ENCODE data around the gene CTIF.
"Not testable (repeated sequence)": the region's sequence is repeated elsewhere in the genome, so short reads cannot be mapped to it uniquely, and the experiment has no call there.

CTIF gene

GRCh38 chr18:48811977-48812451 lies 273.2 kb downstream of the CTIF start:
- DNase-seq, result not testable (repeated sequence)

DNA sequence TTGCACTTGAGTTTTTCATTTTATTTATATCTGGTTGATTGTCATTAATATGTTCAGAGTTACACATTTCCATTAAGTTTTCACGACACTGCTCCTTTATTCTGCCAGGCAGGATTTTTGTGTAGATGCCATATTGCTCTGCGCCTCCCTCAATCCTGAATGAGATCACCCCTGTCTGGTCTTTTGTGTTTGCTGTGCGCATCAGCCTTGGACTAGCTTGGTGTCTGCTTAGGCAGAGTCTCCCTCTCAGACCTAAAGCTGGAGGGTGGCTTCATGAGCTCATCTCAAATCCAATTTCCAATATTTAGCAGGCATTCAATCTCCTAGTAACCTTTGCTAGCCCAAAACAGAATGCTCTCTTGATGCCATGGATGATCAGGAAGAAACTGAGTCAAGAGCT lies 274.5 kb downstream of the CTIF start:
- DNase-seq, result no peak

DNA sequence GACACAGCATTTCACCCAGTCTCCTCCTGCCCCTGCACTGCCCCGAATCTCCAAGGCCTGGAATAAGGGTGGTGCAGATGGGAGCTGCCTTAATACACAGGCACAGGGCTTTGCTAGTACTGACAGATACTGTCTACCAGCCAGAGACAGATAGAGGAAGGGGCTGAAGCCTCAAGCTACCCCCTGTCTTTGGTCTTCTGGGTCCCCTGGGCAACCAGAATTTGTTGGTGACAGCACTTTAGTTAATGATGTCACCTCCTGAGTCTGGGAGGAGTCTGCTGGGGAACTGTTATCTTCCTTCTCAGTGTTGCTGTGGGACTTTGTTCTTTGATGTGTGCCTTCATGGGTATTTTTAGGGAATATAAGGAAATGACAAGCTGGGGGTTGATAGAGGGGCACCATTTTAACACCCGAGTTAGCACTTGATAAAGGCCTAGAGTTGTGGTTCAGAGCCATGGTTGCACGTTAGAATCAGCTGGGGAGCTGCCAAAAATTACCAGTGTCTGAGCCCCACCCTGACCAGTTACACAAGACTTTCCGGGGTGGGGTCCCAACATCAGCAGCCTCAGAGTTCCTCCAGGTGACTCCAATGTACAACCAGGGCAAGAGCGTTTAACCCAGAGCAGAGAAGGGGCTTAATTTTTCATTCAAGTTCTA lies 275.1 kb downstream of the CTIF start:
- no peak for DNase-seq

- no peak for DNase-seq
Measured at GRCh38 chr18:48814490-48815178, 275.8 kb downstream of the CTIF start.

DNA sequence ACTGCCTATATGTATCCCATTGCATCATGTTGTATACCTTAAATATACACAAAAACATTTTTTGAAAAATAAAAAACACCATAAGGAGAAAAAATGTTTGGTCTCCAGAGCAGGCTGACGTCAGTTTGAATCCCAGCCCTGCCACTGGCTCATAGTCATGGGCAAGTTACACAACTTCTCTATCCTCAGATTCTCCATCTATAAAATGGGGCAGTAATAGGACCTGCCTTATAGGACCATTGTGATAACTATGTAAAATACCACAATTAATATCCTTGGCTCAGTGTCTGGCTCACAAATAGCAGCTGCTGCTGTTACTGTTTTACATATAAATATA lies 276.3 kb downstream of the CTIF start:
- no peak for DNase-seq

DNA sequence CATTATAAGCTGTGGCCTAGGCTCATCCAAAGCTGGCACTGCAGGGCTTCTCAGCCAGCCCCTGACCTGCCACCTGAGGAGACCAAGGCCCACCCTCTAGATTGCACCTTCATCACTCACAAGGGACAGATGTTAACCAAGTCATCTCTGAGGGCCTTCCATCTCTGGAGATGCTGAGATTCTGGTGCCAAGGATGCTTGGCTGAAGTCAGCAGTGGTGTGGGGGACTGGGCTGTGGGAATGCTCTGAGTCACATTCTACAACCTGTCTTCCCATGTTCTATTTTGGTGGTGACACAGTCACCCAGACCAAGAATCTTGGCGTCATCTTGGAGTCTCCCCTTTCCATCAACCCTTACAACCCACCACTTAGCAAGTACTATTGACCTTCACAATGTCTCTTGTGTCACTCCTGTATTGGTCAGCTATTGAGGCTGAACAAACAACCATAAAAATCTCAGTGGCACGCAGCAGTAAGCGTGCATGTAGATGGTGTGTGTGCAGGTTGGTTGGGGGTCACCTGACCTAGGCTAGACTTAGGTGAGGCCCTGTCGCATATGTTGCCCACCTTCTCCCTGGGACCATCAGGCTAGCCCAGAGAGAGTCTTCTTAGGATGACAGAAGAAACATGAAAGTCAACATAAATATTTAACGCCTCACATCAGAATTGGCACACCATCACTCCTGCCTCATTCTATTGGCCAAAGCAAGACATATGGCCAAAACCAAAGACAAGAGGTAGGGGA lies 276.9 kb downstream of the CTIF start:
- DNase-seq, result no peak

- no peak for DNase-seq
Measured at GRCh38 chr18:48816554-48816953, 277.7 kb downstream of the CTIF start.

- no peak for DNase-seq
Measured at GRCh38 chr18:48817021-48817461, 278.2 kb downstream of the CTIF start.

DNA sequence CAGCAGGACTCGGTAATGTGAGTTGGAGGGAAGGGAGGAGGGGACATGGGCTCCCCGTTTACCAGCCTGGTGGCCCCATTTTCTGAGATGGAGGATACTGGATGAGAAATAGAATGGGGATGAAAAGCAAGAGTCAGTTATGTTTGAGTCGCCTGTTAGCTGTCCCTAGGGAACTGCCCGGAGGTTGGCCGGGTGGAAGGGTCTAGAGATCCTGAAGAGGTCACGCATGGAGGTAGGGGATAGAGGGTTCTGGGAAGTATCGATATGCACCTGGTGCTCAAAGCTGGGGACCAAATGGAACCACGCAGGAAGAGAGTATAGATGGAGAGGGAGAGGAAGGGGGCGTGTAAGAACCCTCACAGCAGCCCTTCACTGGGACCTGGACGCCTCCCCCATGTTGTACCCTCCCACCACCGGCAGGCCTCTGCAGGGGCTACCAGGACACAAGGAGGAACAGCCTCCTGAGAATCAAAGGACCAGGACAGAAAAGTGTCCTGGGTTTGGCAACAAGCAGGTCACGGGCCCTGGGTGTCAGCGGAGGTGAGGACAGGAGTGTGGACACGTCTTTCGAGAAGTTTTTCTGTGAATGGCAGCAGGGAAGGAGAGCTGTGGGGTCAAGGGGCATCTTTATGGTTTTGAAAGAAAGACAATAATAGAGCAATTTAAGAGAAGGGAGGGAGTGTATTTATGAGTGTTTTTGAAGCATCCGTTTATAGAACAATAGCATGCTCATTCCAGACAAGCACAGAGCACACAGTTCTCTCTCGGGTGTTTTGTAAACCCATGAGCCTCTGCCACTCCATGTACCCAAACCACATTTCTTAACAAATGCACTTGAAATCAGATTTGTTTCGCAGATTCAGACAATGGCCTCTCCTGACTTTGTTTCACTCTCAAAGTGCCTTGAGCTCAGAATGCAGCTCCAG lies 279.8 kb downstream of the CTIF start:
- DNase-seq, result no peak

GRCh38 chr18:48819276-48819675 lies 280.4 kb downstream of the CTIF start:
- DNase-seq, result no peak

DNA sequence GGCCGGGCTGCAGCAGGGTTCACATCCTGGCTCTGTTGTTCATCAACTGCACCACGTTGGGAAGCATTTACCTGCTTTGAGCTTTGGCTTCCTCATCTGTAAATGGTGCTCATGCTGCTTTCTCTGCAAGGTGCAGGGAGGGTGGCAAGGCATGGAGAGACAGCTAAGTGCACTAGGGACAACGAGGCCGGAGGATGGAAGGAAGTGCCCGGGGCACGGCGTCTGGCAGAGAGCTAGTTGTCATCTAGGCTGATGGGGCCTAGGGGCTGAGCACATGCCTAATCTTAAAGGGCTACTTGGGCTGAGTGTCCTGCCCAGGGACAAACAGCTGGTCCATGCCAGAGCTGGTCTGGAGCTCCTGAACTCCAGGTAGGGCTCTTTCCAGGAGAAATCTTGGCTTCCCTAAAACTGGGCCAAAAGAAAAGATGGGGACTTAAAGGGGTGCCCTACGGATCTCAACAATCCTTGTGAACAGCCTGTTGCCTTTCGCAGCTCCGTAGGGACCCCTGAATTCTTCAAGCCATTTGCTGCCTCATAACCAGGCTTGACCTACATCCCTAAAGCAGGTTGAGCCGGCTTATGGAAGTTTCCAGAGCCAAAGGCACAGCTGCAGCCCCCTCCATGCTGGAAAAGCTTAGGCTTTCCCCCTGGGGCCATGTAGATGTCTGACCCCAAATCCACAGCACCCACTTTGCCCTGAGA lies 281.1 kb downstream of the CTIF start:
- DNase-seq, result no peak

- DNase-seq, result no peak
Measured at GRCh38 chr18:48820483-48821250, 281.8 kb downstream of the CTIF start.

DNA sequence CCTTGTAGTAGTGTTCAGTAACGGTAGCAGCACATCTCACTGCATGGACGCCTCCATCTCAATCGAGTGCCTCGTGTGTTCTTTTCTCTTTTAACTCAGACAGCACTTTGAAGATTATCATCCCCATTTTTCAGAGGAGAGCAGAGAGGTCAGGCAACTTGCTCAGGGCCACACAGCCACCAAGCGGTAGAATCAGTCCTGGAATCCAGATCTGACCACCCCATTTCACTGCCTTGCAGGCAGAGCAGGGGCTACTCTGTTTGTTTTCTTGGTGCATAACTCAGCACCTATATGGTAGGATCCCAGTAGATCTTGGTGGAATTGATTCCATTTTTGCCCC lies 282.4 kb downstream of the CTIF start:
- no peak for DNase-seq

- DNase-seq, result no peak
Measured at GRCh38 chr18:48821845-48822244, 283.0 kb downstream of the CTIF start.

DNA sequence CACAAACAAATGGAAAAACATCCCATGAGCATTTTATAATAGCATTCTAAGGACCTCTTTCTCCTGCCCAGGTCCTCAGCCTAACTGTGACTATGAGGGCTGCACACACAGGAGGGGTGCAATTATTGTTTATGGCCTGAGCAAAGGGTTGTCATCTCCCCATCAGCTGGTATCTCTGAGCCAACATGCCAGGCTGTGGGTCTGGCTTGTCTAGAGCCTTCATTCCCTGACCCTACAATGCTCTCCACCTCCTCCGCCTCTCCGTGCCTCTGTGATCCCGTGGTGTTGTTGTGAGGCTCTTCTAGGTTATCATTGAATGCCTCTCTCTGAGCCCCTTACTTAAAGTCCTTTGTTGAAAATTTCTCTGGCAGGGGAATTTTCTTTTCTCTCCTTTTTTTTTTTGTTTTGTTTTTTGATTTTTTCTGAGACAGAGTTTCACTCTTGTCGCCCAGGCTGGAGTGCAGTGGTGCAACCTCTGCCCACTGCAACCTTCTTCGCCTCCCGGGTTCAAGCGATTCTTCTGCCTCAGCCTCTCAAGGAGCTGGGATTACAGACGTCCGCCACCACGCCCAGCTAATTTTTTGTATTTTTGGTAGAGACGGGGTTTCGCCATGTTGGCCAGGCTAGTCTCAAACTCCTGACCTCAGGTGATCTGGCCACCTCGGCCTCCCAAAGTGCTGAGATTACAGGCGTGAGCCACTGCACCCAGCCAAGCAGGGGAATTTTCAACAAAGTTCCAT lies 285.6 kb downstream of the CTIF start:
- DNase-seq, result no peak

DNA sequence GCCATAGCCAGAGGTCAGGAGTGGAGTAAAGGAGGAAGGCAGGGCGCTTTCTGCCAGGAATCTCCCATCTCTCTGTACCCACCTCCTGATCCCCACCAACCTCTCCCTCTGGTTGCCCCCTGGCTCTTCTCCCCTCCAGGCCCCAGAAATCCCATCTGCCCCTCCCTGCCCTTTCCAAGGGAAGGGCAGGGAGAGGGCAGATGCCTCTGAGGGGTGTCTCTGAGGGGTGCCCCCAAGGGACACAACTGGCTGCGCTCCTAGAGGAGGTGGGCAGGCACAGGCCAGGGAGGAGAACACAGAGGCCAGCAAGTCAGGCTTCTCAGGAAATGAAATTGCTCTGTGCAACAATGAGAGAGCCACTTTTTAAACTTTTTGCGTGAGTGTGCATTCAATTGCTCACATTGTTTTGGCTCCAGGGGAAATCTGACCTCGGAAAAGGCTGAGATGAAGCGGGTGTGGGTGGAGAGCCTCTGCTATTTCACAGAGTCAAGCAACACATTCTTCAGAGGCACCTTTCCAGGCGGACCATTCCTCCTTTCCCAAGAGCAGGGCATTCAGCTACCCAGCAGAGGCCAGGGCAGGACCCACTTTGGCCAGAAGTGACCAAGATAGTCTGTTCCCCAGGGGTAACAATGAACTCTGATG lies 286.4 kb downstream of the CTIF start:
- no peak for DNase-seq

- DNase-seq, result no peak
Measured at GRCh38 chr18:48826271-48826670, 287.4 kb downstream of the CTIF start.

GRCh38 chr18:48826806-48827205 lies 288.0 kb downstream of the CTIF start:
- no peak for DNase-seq

DNA sequence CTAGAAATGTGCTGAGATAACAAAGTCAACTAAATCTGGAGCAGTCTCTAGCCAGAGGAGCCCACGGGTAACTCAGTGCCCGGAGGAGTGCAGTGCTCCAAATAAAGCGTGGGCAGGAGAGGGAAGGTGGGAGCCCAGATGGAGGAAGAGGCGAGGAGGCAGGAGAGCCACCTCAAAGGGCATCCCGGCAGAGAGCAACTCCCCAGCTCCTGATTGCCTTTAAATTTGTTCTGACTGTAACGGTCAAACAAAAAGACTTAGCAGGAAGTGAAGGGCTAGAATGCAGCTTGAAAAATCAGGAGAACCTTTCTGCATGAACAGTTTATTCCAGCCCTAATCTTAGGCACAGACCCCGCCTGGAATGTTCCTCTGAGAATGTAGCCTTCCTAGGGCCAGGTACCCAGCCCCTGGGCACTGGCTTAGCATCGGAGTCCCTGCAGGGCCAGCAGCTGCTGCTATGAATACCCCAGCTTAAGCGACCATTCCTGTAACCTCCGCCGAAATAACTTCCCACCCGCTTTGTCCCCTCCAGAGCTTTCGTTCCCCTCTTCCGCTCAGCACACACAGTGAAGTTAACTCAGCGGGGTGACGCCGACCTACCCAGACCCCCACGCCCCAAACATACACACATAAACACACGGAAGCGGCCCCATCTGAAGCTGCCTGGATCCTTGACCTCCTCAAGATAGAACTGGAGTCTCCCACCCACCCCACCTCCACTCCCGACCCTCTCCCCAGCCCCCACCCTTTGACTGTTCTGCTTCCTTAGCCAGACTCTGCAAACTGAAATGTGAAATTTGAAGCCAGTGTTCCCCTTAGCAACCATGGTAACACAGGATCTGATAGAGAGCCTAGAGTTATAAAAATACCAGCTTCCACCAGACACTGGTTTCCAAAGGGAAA lies 288.7 kb downstream of the CTIF start:
- DNase-seq, result no peak
